GM23338 (cell line): ENCODE results near the gene MYH15. TPM values are rescaled to one million over a fixed set of nuclear protein-coding genes. Genes with fewer than 3 reads are reported as not detected.

Experiments used
- ATAC-seq: fragments of 200-7000 bp; cut with Tn5 transposase; 3 replicates; pipeline ENCODE4 v1.9.1; 2020
- DNase-seq: peaks from one replicate; pipeline ENCODE4 v3.0.0-alpha.2; 2015; ENCODE audit warnings: low spot score
- H2AFZ ChIP-seq: fragments of 200-600 bp; sonication (generic); 2 replicates; pipeline ENCODE4 v1.8.0; 2016; ENCODE audit warnings: antibody characterized with exemption, mild to moderate bottlenecking, moderate library complexity
- H3F3A ChIP-seq: fragments of 200-600 bp; sonication (generic); replicated peaks from 2 replicates; pipeline ENCODE4 v1.8.0; 2017; ENCODE audit warnings: antibody characterized with exemption, mixed run types, low read depth
- H3K27ac ChIP-seq: fragments of 200-600 bp; sonication (generic); 2 replicates; pipeline ENCODE4 v1.6.1; 2016; ENCODE audit warnings: low read depth
- H3K27me3 ChIP-seq: fragments of 200-600 bp; sonication (generic); 2 replicates; pipeline ENCODE4 v1.8.0; 2016; ENCODE audit warnings: mild to moderate bottlenecking, mixed run types, moderate library complexity; ENCODE audit not compliant: insufficient read depth
- H3K36me3 ChIP-seq: fragments of 200-600 bp; sonication (generic); 2 replicates; pipeline ENCODE4 v1.8.0; 2016; ENCODE audit warnings: mild to moderate bottlenecking; ENCODE audit not compliant: insufficient read depth
- H3K4me1 ChIP-seq: fragments of 200-600 bp; sonication (generic); 2 replicates; pipeline ENCODE4 v1.8.0; 2016; ENCODE audit warnings: mild to moderate bottlenecking, moderate library complexity; ENCODE audit not compliant: insufficient read depth
- H3K4me2 ChIP-seq: fragments of 200-600 bp; sonication (generic); 2 replicates; pipeline ENCODE4 v1.7.1; 2017; ENCODE audit warnings: mixed run types
- H3K4me3 ChIP-seq: fragments of 200-600 bp; sonication (generic); 2 replicates; pipeline ENCODE4 v1.6.1; 2016; ENCODE audit warnings: mixed run types
- H3K79me2 ChIP-seq: fragments of 200-600 bp; sonication (generic); replicated peaks from 2 replicates; pipeline ENCODE4 v1.8.0; 2017; ENCODE audit warnings: mild to moderate bottlenecking; ENCODE audit not compliant: insufficient read depth
- H3K9me2 ChIP-seq: fragments of 200-600 bp; sonication (generic); 2 replicates; pipeline ENCODE4 v1.8.0; 2017; ENCODE audit not compliant: insufficient read depth
- H4K20me1 ChIP-seq: fragments of 200-600 bp; sonication (generic); replicated peaks from 2 replicates; pipeline ENCODE4 v1.8.0; 2017; ENCODE audit warnings: mild to moderate bottlenecking; ENCODE audit not compliant: insufficient read depth
- H3K27ac Mint-ChIP-seq: 2 replicates; pipeline ENCODE4 v1.8.0; 2020; ENCODE audit warnings: inconsistent platforms, mild to moderate bottlenecking, moderate library complexity, mixed read lengths
- H3K27me3 Mint-ChIP-seq: 3 replicates; pipeline ENCODE4 v1.8.0; 2022; ENCODE audit warnings: low read depth, mild to moderate bottlenecking, moderate library complexity, mixed read lengths, inconsistent platforms; ENCODE audit not compliant: insufficient read depth, poor library complexity
- H3K36me3 Mint-ChIP-seq: 3 replicates; pipeline ENCODE4 v1.8.0; 2021; ENCODE audit warnings: low read depth, mild to moderate bottlenecking, inconsistent platforms, moderate library complexity, mixed read lengths
- H3K4me1 Mint-ChIP-seq: 3 replicates; pipeline ENCODE4 v1.8.0; 2020; ENCODE audit warnings: mild to moderate bottlenecking, inconsistent platforms, mixed read lengths
- H3K4me3 Mint-ChIP-seq: 3 replicates; pipeline ENCODE4 v1.8.0; 2021; ENCODE audit warnings: moderate library complexity, mild to moderate bottlenecking, inconsistent platforms, mixed read lengths
- H3K9me3 Mint-ChIP-seq: 3 replicates; pipeline ENCODE4 v1.8.0; 2020; ENCODE audit warnings: moderate library complexity, mild to moderate bottlenecking, inconsistent platforms, mixed read lengths
- CREB1 ChIP-seq: fragments of 250-450 bp; sonication (Bioruptor Pico); IDR thresholded peaks from 2 replicates; pipeline ENCODE4 v1.5.0; 2020; ENCODE audit warnings: low read depth, mild to moderate bottlenecking, moderate library complexity
- EZH2 ChIP-seq: fragments of 200-600 bp; sonication (generic); IDR thresholded peaks from one replicate; pipeline ENCODE4 v1.8.0; 2017; ENCODE audit warnings: antibody characterized with exemption, mild to moderate bottlenecking, low read depth; ENCODE audit not compliant: unreplicated experiment
- EZH2phosphoT487 ChIP-seq: fragments of 200-600 bp; sonication (generic); IDR thresholded peaks from one replicate; pipeline ENCODE4 v1.8.1; 2018; ENCODE audit warnings: antibody characterized with exemption; ENCODE audit not compliant: unreplicated experiment
- JUNB ChIP-seq: IDR thresholded peaks from one replicate; pipeline ENCODE4 v1.6.1; 2016; ENCODE audit warnings: antibody characterized with exemption; ENCODE audit not compliant: unreplicated experiment
- NANOG ChIP-seq: IDR thresholded peaks from 2 replicates; pipeline ENCODE4 v1.6.1; 2016; ENCODE audit warnings: antibody characterized with exemption, borderline replicate concordance
- POLR2AphosphoS5 ChIP-seq: IDR thresholded peaks from 2 replicates; pipeline ENCODE4 v1.6.1; 2016; ENCODE audit warnings: antibody characterized with exemption, low read depth
- REST ChIP-seq: IDR thresholded peaks from one replicate; pipeline ENCODE4 v1.6.1; 2018; ENCODE audit warnings: antibody characterized with exemption; ENCODE audit not compliant: unreplicated experiment
- STAT1 ChIP-seq: IDR thresholded peaks from one replicate; pipeline ENCODE4 v1.6.1; 2016; ENCODE audit warnings: antibody characterized with exemption; ENCODE audit not compliant: unreplicated experiment
- ZNF114 ChIP-seq: fragments of 250-450 bp; sonication (Bioruptor Pico); IDR thresholded peaks from 2 replicates; pipeline ENCODE4 v1.5.0; 2020; ENCODE audit warnings: mild to moderate bottlenecking, moderate library complexity
- ZNF331 ChIP-seq: fragments of 250-450 bp; sonication (Bioruptor Pico); IDR thresholded peaks from 2 replicates; pipeline ENCODE4 v1.5.0; 2020; ENCODE audit warnings: low read depth, mild to moderate bottlenecking, moderate library complexity
- polyA plus RNA-seq: library from polyadenylated mRNA; unstranded; fragments of >200 nt; fragmentation: Nextera tagmentation; extraction: Ambion mirVana; gene quantifications from 2 replicates; pipeline ENCODE4 v1.2.1, GENCODE V29; 2016
- total RNA-seq: library from RNA; depleted of rRNA; stranded (reverse); fragments of >200 nt; shearing (Covaris generic); gene quantifications from 2 replicates; pipeline ENCODE4 v1.2.3, GENCODE V29; 2014
- TF ChIP-seq, protein P1 (sequence below): fragments of 250-450 bp; sonication (Bioruptor Pico); IDR thresholded peaks from 2 replicates; pipeline ENCODE4 v1.5.0; 2020; ENCODE audit warnings: mild to moderate bottlenecking, moderate library complexity
- TF ChIP-seq, protein P2 (sequence below): IDR thresholded peaks from 2 replicates; pipeline ENCODE4 v1.6.1; 2016; ENCODE audit warnings: antibody characterized with exemption
- TF ChIP-seq, protein P3 (sequence below), 2 experiments: fragments of 200-600 bp in 1 of 2; sonication (generic) in 1 of 2; conservative IDR thresholded peaks; 2 replicates each; pipeline versions ENCODE4 v1.5.1 to v1.6.1; 2016 to 2017; ENCODE audit warnings: antibody characterized with exemption in 2 of 2, low read depth in 2 of 2, mild to moderate bottlenecking in 2 of 2, moderate library complexity in 1 of 2

MYH15 gene
- total and polyA plus RNA-seq, 2 experiments from 2014 or later, result 0.07 TPM; not detected in 1

DNA sequence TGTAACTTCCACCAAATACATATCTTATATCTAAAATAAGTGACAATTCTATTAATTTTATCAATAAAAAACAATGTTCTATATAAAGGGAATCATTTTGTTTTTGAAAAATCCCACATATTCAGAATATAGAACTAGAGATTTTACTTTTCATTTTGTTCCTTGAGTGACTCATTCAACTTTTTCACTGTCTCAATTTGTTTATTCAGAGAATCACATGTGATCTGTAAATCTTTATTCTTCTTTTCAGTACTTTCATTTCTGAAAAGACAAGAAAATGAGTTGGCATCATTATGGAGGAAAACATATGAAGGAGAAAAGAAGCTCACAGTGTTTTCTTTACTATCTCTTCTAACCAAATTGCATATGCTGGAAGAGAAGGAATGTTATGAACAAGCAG lies 43.8 kb upstream of the MYH15 start:
- Histone ChIP-seq H3K4me3 (no peak overlapping the region), H3K27me3 (no peaks in the 10 kb centered on the region), H3K9me2 (no peaks in the 10 kb centered on the region), H2AFZ (no peak overlapping the region), H3K4me1 (0 out of 2 replicates have a peak, but pooled peaks cover 4% of the 10 kb centered on the region), H3K4me2 (no peak overlapping the region), H3K27ac (no peak overlapping the region), H3K36me3 (peaks cover 40% of the 10 kb centered on the region), H3K79me2 (no peaks in the 10 kb centered on the region), H3F3A (no peaks in the 10 kb centered on the region), H4K20me1 (no peaks in the 10 kb centered on the region)
- peaks cover 8% of the 10 kb centered on the region; the same call in 2 of the 3 replicates for H3K4me1 Mint-ChIP-seq
- peaks cover 44% of the 10 kb centered on the region for H3K36me3 Mint-ChIP-seq
- H3K4me3 Mint-ChIP-seq, result no peak overlapping the region
- no peaks in the 10 kb centered on the region for H3K27me3 Mint-ChIP-seq
- ATAC-seq (no peak), DNase-seq (no peak)
- TF ChIP-seq POLR2AphosphoS5 (no peak), JUNB (no peak), EZH2 (no peak), ZNF331 (CRISPR knock-in tag) (no peak), REST (no peak), NANOG (no peak), CREB1 (no peak), ZNF114 (CRISPR knock-in tag) (no peak), STAT1 (no peak), EZH2phosphoT487 (no peak)
- TF ChIP-seq, protein P1, sequence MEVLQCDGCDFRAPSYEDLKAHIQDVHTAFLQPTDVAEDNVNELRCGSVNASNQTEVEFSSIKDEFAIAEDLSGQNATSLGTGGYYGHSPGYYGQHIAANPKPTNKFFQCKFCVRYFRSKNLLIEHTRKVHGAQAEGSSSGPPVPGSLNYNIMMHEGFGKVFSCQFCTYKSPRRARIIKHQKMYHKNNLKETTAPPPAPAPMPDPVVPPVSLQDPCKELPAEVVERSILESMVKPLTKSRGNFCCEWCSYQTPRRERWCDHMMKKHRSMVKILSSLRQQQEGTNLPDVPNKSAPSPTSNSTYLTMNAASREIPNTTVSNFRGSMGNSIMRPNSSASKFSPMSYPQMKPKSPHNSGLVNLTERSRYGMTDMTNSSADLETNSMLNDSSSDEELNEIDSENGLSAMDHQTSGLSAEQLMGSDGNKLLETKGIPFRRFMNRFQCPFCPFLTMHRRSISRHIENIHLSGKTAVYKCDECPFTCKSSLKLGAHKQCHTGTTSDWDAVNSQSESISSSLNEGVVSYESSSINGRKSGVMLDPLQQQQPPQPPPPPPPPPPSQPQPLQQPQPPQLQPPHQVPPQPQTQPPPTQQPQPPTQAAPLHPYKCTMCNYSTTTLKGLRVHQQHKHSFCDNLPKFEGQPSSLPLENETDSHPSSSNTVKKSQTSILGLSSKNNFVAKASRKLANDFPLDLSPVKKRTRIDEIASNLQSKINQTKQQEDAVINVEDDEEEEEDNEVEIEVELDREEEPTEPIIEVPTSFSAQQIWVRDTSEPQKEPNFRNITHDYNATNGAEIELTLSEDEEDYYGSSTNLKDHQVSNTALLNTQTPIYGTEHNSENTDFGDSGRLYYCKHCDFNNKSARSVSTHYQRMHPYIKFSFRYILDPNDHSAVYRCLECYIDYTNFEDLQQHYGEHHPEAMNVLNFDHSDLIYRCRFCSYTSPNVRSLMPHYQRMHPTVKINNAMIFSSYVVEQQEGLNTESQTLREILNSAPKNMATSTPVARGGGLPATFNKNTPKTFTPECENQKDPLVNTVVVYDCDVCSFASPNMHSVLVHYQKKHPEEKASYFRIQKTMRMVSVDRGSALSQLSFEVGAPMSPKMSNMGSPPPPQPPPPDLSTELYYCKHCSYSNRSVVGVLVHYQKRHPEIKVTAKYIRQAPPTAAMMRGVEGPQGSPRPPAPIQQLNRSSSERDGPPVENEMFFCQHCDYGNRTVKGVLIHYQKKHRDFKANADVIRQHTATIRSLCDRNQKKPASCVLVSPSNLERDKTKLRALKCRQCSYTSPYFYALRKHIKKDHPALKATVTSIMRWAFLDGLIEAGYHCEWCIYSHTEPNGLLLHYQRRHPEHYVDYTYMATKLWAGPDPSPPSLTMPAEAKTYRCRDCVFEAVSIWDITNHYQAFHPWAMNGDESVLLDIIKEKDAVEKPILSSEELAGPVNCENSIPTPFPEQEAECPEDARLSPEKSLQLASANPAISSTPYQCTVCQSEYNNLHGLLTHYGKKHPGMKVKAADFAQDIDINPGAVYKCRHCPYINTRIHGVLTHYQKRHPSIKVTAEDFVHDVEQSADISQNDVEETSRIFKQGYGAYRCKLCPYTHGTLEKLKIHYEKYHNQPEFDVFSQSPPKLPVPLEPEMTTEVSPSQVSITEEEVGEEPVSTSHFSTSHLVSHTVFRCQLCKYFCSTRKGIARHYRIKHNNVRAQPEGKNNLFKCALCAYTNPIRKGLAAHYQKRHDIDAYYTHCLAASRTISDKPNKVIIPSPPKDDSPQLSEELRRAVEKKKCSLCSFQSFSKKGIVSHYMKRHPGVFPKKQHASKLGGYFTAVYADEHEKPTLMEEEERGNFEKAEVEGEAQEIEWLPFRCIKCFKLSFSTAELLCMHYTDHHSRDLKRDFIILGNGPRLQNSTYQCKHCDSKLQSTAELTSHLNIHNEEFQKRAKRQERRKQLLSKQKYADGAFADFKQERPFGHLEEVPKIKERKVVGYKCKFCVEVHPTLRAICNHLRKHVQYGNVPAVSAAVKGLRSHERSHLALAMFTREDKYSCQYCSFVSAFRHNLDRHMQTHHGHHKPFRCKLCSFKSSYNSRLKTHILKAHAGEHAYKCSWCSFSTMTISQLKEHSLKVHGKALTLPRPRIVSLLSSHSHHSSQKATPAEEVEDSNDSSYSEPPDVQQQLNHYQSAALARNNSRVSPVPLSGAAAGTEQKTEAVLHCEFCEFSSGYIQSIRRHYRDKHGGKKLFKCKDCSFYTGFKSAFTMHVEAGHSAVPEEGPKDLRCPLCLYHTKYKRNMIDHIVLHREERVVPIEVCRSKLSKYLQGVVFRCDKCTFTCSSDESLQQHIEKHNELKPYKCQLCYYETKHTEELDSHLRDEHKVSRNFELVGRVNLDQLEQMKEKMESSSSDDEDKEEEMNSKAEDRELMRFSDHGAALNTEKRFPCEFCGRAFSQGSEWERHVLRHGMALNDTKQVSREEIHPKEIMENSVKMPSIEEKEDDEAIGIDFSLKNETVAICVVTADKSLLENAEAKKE (CRISPR knock-in tag), result no peak
- TF ChIP-seq, protein P2, sequence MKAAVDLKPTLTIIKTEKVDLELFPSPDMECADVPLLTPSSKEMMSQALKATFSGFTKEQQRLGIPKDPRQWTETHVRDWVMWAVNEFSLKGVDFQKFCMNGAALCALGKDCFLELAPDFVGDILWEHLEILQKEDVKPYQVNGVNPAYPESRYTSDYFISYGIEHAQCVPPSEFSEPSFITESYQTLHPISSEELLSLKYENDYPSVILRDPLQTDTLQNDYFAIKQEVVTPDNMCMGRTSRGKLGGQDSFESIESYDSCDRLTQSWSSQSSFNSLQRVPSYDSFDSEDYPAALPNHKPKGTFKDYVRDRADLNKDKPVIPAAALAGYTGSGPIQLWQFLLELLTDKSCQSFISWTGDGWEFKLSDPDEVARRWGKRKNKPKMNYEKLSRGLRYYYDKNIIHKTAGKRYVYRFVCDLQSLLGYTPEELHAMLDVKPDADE, result no peak
- TF ChIP-seq, protein P3, sequence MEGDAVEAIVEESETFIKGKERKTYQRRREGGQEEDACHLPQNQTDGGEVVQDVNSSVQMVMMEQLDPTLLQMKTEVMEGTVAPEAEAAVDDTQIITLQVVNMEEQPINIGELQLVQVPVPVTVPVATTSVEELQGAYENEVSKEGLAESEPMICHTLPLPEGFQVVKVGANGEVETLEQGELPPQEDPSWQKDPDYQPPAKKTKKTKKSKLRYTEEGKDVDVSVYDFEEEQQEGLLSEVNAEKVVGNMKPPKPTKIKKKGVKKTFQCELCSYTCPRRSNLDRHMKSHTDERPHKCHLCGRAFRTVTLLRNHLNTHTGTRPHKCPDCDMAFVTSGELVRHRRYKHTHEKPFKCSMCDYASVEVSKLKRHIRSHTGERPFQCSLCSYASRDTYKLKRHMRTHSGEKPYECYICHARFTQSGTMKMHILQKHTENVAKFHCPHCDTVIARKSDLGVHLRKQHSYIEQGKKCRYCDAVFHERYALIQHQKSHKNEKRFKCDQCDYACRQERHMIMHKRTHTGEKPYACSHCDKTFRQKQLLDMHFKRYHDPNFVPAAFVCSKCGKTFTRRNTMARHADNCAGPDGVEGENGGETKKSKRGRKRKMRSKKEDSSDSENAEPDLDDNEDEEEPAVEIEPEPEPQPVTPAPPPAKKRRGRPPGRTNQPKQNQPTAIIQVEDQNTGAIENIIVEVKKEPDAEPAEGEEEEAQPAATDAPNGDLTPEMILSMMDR (conservative IDR thresholded peaks at IDR 0.05; ENCODE audit: low read depth in 2 of 2), result no peak
- no peaks in the 10 kb centered on the region for H3K9me3 Mint-ChIP-seq
- H3K27ac Mint-ChIP-seq, result no peak overlapping the region
